GM19351 (cell line): ENCODE measurements around the gene USP32.

Source experiments
- ATAC-seq: cut with Tn5 transposase; IDR thresholded peaks from one replicate; pipeline ENCODE4 v1.9.1; 2021; ENCODE audit warnings: mild to moderate bottlenecking, moderate library complexity; ENCODE audit not compliant: unreplicated experiment

USP32 gene

DNA sequence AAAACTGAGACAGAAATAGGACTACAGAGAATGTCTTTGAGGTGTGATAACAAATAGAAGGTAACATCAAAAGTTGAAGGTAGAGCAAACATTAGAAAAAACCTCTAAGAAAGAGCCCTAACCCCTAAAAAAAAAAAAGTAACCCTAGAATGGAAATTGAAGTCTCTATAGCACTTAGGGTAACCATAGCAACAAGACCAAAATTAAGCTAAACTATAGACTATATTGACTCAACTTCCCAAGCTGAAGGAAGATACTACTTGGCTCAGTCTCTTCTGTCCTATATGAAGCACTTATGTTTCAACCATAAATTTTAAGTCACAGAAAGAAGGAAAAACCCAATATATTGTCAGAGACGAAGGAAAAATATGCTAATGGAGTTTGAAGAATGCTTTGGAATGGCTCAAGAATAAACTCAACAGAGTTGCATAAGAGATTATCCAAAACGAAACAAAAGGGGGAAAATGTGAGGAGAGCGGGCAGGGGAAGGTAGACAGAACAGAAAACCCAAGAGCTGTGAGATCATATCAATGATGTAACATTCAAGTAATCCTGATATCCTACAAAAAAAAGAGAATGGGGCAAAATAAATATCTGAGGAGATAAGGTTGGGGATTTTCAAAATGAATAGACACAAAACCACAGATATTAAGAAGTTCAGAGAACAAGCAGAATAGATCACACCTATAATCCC lies 88.4 kb downstream of the USP32 start:
- no peak for ATAC-seq

DNA sequence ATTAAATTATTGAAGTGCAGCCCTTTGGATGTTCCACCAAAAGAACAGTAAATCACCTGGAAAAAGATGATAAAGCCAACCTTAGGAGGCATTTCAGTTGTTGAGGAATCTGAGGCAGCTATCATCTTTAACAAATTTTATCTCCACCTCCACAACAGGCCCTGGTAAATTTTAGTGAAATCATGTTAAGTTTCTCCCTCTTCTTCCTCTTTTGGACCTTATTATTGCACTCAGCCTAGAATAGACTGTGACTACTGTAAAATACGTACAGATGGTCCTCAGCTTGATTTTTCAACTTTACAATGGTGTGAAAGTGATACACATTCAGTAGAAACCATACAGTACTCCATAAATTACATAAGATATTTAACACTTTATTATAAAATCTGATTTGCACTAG lies 90.3 kb downstream of the USP32 start:
- no peak for ATAC-seq

DNA sequence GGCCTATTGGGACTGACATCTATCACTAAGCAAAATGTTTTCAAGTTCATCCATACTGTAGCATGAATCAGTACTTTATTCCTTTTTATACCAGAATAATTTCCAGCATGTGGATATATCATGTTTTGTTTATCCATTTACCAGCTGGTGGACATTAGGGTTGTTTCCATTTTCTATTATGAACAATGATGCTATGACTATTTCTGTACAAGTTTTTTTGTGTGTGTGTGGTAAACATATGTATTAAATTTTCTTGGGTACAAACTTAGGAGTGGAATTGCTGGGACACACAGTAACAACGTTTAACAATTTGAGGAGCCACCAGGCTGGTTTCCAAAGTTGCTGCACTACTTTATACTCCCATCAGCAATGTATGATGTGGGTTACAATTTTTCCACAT lies 91.0 kb downstream of the USP32 start:
- no peak for ATAC-seq

DNA sequence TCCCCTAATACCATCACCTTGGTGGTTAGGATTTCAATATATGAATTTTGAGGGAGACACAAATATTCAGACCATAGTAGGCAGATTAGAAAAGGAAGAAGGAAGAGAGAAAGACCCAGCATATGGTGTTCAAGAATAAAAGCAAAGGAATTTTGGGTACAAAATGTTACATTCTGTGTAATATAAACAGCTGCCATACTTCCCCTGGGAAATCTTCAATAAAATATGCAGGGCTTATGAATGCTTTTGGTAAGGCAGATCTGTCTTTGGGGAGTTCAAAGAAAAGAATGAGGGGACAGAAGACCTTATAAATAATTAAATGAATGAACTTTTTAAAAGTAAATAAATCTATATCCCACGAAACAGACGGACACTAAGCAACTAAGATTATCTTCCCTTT lies 91.9 kb downstream of the USP32 start:
- ATAC-seq = no peak

DNA sequence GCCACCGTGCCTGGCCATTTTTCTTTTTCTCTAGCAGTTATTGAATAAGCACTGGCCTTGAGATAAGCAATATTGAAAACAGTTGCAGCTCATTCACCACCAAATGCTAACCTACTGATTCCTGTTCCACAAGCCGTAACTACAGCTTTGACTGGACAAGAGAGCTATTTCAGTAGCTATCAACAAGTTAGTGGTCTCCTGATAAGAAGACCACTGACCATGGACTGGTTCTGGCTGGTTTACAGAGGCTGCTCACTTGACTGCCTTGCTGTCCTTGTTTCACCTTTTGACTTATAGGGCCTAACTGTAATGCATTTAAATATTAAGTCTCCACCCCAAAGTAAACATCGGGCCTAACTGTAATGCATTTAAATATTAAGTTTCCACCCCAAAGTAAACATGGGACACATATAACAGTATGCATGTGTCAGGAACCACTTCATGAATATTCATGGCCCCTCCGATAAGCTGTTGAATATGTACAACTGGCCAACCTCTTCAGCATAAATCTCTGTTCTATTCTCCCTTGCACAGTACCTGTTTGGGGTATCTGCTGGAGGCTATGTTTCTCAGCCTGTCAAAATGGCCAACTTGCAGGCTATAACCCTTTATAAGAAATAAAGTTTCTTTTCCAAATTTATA lies 94.1 kb downstream of the USP32 start:
- ATAC-seq = no peak

DNA sequence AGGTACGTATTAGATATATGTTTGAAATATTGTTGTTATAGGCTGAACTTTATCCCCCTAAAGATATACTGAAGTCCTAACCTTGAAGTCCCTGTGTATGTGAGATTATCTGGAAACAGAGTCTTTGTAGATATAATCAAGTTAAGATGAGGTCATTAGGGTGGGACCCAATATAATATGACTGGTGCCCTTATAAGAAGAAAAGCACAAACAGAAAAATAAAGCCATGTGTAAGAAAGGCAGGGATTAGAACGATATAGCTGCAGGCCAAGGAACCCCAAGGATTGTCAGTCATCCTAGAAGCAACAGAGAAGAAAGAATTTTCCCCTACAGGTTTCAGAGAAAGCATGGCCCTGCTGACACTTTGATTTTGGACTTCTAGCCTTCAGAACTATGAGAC lies 95.8 kb downstream of the USP32 start:
- no peak for ATAC-seq

DNA sequence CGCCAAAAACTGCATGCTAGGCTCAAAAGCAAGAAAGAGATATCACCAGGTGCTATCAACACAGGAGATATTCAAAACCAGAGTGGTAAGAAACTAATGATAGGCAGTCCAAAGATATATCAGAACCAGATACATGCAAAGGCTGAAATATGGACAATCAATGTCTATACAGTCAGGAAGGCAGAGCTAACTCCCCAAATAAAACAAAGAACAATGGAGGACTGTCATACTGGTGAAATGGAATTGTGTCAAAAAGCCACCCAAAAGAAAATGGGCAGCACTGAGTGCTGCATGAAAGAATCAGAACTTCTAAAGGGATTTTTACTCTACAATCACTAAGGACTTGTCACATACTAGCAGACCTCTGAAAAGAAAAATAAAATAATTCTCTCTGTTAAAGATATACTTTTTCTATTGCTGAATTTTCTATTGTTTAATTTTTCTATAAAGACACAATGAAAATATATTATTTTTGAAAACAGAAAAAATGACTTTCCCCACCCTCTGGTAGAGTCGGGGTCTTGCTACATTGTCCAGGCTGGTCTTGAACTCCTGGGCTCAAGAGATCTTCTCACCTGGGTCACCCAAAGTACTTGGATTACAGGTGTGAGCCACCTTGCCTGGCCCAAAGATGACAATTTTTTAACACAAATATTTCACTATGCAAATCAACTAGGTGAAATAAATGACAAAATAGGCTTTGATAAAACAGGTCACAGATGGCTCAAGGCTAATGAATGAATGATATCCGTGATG lies 98.2 kb downstream of the USP32 start:
- no peak for ATAC-seq

DNA sequence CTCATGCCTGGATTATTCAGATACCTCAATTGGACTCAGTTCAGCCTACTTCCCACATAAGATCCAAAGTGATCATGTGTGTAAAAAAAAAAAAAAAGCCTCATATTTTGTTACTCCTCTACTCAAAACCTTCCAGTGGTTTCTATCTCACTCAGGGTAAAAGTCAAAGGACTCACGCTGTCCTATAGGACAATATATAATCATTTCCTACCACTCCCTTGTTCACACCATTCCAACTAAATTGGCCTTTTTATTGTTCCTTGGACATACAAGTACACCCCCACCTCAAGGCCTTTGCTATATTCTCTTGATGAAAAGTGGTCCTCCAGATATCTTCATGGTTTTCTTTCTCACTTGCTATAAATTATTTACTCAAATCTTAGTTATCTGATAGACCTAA lies 99.2 kb downstream of the USP32 start:
- no peak for ATAC-seq

DNA sequence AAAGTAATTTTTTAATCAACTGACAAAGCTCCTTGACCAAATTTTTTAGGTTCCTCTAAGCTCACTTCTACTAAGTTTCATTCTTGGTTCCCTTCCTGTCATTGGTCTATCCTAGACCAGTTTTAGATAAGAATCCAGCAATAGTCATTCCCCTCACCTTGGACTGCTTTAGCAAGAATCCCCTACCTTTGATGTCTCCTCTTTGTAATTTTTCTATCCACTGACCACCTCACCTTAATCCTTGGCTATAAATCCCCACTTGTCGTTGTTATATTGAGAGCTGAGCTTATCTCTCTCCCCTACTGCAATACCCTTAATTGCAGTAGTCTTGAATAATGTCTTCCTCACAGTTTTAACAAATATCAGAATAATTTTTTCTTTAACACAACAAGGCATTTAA lies 107.2 kb downstream of the USP32 start:
- ATAC-seq = no peak

DNA sequence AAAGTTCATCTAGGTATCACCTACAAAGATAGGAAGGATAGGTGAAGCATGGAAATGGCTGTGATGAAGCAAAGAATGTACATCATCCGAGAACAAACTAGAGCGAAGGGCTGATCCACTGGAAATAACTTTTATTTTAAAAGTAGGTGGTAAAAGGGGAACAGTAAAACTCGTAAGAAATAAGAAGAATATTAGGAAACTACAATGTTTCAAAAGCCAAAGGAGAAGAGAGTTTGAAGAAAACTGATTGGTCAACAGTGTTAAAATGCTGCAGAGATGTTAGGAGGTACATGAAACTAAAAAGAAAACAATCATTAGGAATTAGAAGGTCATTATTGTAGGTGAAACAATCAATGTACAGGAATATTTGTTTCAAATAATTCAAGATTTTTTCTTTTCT lies 108.1 kb downstream of the USP32 start:
- ATAC-seq = no peak

DNA sequence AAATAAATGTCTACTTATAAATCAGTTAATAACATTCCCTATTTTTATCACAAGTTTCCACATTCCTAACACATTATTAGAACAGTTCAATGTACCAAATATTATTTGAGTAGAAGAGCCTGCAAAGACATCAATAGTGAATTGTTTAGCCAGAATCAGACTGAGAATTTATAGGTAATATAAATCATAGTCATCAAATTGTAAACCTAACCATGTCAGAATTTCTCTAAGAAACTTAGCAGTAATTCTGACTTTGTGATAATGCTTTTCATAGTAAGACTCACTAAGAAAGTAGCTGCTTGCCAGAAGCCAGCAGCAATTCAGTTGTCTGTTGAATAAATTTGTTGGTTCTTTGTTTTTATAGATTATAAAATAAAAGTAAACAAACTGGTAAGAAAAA lies 111.3 kb downstream of the USP32 start:
- no peak for ATAC-seq

DNA sequence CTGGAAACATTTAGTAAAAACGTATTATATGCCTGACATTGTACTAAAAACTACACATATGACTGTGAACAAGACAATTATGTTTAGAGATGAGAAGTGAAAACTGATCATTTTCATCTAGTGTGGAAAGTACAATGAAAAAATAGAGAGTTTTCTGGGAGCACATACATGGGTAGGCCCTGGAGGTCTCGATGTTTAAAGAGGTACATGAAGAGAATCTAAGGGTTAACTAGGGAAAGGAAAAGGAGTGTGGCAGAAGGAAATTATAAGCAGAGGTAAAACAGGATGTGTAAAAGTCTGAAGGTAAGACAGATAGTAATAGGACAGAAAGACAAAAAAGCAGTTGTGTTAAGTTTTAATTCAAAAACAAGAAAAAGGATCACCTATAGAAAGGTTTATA lies 113.7 kb downstream of the USP32 start:
- no peak for ATAC-seq

DNA sequence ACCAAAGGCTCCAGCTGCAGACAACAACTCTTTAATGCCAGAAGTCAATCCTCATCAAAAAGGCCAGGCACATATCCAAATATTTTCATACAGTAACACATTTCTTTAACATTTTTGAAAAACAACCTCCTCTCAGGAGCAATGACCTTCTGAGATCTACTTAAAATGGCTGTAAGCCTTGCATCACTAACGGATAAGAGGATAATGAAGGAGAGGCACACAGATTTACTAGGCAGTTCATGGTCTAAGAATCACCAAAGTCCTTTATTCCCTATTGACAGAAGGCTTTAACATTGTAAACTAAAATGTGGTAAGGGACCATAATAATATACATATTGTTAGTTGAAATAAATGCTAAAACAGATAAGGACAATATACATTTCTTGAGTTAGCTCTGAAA lies 114.7 kb downstream of the USP32 start:
- no peak for ATAC-seq

DNA sequence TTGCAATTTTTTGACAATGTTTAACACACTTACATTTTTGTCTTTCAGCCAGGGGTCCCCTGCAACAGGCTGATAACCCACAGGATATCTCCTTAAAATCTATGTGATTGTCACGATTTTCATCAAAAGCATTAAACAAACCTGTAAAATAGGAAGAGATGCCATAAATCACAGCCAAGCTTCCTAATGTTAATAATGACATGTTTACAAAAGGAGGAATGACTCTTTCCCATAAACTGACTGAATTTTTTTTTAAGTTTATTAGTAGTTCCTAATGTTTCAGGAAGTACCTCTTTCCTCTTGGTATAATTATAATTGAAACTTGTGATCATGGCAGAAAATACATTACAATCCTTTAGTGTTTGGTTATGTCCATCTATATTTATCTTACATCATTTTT lies 122.5 kb downstream of the USP32 start:
- ATAC-seq = no peak

DNA sequence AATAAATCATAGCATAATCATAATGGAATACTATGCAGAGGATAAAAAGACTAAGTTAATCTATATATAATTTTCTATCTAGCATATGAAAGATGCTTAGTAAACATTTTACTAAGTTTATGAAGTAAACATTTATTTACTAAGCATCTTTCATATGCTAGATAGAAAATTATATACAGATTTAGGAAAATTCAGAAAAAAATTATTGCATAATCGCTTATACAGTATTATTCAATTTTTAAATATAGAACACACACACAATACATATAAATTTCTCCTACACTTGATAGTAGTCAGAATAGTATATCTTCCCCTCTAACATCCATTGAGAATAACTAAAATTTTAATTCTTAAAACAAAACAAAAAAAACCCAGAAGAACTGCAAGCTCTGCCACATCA lies 131.4 kb downstream of the USP32 start:
- ATAC-seq = no peak

DNA sequence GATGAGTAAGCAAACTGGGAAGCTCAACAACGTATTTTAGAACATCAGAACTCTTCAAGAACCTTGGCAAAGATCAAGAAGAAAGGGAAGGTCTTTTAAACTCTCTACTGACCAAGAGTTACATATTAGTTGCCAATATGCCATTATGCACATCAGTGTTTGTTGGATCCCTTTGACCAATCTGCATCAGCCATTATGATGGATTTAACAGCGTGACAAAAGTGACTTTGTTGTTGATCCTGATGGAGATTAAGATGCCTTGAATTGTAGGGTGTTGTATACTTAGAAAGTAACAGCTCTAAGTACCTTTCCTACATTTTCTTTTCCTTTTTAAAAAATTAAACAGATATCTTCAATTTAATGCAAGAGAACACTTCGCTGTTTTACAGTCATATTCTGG lies 133.6 kb downstream of the USP32 start:
- ATAC-seq = no peak

DNA sequence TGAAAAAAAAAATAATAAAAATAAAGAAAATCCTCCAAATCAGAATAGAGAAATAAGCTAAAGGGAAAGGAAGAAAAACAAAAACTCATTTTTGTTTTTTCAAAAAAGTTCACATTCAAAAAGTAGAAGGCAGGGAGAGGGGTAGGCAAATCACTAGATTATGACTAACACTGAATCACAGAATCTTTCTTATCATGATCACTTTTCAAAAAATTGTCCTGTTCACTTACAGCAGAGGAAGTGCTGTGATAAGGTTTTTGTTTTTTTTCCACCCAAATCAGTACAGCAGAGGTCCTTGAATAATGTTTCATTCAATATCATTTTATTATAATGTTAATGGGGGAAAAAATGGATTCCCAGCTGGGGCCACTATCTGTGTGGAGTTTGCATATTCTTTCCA lies 135.8 kb downstream of the USP32 start:
- ATAC-seq = no peak

DNA sequence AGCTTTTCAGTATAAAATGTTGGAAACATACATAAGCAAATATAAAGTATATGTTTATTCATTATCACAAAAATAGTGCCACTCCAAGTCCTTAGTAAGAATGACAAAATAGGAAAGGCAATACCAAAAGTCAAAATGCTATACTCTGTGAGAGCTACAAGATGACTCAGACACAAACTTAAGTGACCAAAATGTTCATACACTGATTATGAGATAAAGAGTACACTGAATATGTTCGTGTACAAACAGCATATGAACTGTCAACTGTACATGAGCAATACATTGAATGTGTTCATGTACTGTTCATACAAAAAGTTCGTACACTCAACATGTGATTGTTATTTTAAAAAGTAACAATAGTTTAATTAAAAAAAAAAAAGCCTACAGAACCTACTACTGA lies 138.9 kb downstream of the USP32 start:
- ATAC-seq = no peak

DNA sequence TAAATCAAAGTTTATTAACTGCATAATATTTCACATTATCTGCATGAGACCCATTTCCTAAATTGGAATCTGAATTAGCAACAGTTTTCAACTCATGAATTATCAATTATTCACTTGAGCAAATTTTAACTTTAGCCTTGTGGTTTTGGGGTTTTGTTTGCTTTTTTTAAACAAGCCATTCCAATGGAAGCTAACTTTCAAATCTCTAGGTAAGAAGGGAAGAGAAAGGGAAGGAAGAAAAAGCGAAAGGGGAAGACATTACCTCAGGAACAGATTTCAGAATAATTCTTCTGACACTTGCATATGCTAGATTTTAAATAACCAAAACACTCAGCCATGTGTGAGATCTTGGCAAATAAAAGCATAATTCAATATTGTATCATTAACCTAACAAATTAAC lies 139.5 kb downstream of the USP32 start:
- no peak for ATAC-seq

DNA sequence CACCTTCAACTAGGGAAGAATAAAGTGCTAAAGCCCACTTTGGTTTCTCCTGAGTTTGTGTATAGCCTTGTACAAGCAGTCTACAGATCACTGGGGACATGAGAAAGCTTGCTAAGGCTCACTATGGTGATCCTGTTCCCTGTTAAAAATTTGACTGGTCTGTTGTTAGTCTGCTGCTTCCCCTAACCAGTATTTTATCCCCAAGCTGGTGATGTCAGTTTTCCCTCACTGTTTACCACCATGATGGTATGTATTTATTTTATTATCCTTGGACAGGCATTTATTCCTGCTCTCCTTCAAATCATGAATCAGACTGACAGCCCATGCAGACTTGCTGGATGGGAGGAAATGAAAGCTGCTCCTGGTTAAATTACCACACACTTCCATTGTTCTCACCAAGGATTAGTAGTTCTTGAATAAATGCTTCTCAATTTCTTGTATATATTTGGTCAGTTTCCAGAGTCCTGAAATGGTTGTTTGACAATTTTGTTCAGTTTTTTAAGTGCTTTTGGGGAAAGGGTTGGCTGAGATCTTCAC lies 142.6 kb downstream of the USP32 start:
- ATAC-seq = no peak

DNA sequence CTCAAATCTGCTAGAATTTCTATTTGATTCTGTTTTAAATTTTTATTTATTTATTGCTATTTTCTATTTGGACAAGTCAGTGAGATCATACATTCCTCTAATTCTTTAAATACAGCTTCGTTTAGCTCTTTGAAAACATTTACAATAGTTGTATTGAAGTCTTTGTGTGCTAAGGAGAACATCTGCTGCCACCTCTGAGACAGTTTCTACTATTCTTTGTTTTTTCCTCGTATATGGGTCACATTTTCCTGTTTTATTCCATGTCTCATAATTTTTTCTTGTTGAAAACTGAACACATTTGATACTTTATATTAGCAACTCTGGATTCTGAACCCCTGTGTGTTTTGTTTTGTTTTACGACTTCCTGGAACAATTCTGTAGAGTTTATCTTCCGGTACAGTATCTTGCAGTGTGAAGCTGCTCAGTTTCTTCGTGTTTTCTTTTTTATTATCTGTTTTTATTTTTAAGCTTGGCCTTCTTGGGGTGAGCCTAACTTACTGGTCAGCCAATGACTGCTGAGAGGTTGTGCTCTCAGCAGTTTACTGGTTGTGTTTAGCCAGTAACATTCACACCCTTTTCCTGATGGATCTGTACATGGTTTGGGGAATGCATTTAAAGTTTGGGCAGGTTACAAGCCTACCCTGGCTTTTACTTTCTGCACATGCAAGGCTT lies 143.2 kb downstream of the USP32 start:
- no peak for ATAC-seq
